Left renal pelvis (tissue), 4 donors: Measurements from ENCODE around the gene PTGIR. TPM values are rescaled to one million over a fixed set of nuclear protein-coding genes. Genes with fewer than 3 reads are reported as not detected.
"Not testable (repeated sequence)": the region's sequence is repeated elsewhere in the genome, so short reads cannot be mapped to it uniquely, and the experiment has no call there.

Source experiments
- DNase-seq, 4 donors: peaks; one replicate each; pipeline ENCODE4 v3.0.0-alpha.2; 2013; ENCODE audit warnings: low read depth in 4 of 4, low spot score in 3 of 4
- polyA plus RNA-seq, 4 donors: library from polyadenylated mRNA; unstranded; fragments of 120-200 nt; gene quantifications; one replicate each; pipeline ENCODE4 v1.2.1, GENCODE V29; 2013; ENCODE audit not compliant: insufficient read length in 4 of 4

PTGIR gene
- polyA plus RNA-seq, 4 donors: 1.5 to 2.7 (median 2.2) TPM

DNA sequence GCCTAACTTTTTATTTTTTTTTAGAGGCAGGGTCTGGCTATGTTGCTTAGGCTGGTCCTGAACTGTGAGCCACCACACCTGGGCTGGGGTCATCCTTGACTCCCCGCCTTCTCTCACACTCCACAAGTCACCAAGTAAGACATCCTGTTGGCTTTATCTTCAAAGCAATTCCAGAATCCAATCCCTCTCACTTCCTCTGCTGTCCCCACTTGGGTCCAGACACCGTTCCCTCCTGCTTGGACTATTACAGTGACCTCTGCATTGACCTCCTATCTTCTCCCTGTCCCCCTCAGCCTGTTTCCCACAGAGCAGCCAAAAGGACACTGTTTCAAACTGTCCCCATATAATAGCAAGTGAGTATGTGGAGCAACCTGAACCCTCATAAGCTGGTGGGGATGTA, 15.8 kb upstream of the PTGIR start:
- no peak for DNase-seq

GRCh38 chr19:46639358-46640182, 14.7 kb upstream of the PTGIR start:
- peak in 3 of 4 donors; percentile 74 to 77 (median 76) for DNase-seq

GRCh38 chr19:46637224-46637623, 12.3 kb upstream of the PTGIR start:
- DNase-seq: no peak

- DNase-seq: no peak
These were observed 11.3 kb upstream of the PTGIR start, which contains the start of gene GNG8 for GRCh38 chr19:46635920-46636761. Gene GNG8, minus strand, starts transcription at chr19:46636202. Its CDS starts 1,520 bp downstream, at chr19:46634682.

- no peak for DNase-seq
These were observed 9.8 kb upstream of the PTGIR start for GRCh38 chr19:46634656-46635218.

DNA sequence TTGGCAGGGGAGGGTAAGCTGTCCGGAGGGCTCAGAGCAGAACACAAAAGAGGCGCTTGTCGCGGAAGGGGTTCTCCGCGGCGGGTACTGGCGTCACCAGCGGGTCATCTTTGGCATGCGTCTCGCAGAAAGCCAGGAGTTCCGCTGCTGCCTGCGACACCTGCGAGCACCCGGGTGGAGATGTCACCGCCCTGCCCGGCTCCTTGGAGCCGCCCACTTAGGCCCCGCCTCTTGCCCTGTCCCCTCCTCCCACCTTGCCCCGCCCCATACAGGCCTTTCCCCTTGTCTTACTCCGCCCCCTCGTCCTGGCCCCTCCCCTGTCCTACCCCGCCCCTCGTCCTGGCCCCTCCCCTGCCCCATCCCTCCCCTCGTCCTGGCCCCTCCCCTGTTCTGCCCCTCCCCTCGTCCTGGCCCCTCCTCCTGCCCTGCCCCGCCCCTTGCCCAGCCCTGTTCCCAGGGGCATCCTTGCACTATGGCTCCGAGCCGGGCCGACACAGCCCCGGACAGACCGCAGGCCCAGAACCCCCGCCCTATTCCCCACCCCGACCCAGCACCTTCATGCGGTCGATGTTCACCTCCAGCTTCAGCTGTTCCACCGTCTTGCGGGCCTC, 9.3 kb upstream of the PTGIR start:
- DNase-seq: peak in 1 of 4 donors; percentile 59

DNA sequence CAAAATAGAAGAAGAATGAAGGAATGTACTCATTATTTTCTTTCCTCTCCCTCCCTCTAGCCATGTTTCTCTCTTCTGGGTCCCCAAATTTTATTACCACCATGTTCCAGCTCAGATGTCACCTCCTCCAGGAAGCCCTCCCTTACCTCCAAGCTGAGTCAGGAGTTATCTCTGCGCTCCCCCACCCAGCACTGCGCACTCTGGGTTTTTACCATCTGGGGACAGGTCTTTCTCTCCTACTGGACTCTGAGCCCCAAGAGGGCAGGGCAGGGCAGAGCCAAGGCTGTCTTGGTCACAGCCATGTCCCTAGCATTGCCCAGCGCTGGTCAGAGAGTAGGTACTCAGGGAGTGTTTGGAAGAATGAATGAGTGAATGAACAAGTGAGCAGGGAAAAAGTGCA, 8.2 kb upstream of the PTGIR start:
- DNase-seq: no peak

- no peak for DNase-seq
These were observed 6.6 kb upstream of the PTGIR start for GRCh38 chr19:46631481-46631880.

DNA sequence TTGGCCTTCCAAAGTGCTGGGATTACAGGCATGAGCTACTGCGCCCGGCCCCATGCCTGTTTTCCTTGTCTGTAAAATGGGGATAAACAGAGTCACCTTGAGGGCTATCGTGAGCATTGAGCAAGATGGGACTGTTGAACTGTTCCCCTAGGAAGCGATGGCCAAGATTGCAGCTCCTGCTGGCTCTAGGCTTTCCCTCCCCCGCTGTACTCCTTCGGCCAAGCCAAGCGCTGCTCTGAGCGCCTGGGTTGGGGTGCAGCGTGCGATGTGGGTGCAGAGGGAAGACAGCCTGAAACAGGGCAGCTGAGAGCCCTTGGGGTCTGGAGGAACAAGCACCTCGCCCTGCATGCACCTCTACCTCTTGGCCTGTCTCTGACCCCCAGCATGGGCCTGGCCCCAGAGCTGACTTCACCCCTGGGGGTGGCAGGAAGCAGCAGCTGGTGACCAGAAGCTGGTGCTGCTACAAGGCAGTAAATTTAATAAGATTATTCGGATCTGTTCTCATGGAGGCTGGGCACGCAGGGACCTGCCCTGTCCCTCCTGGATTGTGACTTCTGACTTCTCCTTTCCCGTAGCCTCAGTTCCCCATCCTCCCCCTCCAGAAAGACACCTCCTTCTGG, 5.8 kb upstream of the PTGIR start:
- no peak for DNase-seq

DNA sequence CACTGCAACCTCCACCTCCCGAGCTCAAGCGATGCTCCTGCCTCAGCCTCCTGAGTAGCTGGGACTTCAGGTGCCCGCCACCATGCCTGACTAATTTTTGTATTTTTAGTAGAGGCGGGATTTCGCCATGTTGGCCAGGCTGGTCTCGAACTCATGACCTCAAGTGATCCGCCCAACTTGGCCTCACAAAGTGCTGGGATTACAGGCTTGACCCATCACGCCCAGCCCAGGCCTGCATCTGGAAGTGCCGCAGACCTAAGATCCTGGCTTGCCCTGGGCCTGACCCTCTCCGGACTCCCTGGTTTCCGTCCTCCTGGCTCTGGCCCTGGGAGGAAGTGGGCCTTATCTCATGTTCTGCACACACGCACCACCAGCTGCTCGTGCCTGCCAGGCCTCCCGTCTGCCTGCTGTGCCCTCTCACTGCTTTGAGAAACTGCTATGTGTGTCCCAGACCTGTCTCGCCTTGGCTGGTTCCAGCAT, 4.7 kb upstream of the PTGIR start:
- no peak for DNase-seq

GRCh38 chr19:46628970-46629369, 4.1 kb upstream of the PTGIR start:
- not testable (repeated sequence) for DNase-seq

DNA sequence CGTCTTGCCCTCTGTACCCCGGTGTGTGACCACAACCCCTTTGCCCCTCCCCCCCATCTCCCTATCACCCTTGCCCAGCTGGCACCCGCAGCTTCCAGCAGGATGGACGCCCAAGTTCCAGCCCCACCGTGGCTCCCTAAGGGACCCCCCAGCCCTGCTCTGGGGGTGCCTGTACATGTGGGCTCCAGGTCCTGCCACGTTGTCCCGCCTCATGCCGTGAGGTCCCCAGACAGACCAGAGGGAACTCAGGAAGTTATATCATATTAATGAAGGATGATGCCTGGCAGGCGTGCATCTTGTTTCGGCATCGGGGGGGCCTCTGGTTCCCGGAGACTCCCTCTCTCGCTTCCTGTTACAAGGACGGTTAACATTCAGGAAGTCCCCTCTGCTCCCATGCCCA, 1.6 kb upstream of the PTGIR start:
- no peak for DNase-seq

- no peak for DNase-seq
These were observed 842 bp upstream of the PTGIR start for GRCh38 chr19:46625731-46626130.

DNA sequence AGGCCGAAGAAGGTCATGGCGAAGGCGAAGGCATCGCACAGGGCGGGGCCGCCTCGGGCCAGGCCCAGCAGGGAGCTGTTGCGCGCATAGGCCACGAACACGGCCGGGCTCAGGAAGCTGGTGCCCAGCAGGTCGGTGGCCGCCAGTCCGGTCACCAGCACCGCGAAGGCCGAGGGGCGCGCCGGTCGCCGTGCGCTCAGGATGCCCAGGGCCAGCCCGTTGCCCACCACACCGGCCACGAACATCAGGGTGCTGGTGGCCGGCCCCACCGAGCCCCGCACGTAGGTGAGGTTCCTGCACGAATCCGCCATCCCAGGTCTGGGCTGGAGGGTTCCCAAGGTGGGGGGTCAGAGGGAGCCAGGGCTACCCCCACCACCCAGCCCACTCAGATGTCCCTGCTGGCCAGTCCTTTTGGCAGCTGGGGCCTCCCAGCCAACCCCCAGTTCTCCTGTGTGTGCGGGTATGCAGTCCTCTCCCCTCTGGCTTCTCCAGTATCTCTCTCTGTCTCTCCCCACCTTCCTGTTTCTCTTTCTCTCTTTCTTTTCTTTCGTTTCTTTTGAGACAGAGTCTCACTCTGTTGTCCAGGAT, 880 bp downstream of the PTGIR start:
- DNase-seq: no peak

DNA sequence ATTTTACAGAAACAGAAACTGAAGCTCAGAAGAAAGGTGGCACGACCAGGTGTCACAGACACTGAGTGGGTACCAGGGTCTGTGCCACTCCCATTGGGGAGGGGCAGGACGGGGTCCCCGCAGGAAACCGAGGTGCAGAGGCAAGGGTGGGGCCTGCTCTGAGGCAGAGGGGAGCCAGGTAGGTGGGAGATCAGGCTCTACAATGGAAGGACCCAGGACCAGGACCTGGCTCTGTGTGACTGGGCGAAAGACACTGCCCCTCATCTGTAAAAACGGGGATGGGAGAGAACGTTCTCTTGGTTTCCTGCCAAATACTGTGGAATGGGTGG, 2.8 kb downstream of the PTGIR start:
- DNase-seq: no peak

GRCh38 chr19:46621191-46622117, 3.4 kb downstream of the PTGIR start:
- no peak for DNase-seq

GRCh38 chr19:46620716-46621115, 4.2 kb downstream of the PTGIR start:
- no peak for DNase-seq

GRCh38 chr19:46620267-46620666, 4.6 kb downstream of the PTGIR start:
- DNase-seq: no peak

GRCh38 chr19:46618670-46619231, 6.1 kb downstream of the PTGIR start:
- DNase-seq: no peak
